Measurements from ENCODE around the gene PRKACA.

Gene PRKACA

DNA sequence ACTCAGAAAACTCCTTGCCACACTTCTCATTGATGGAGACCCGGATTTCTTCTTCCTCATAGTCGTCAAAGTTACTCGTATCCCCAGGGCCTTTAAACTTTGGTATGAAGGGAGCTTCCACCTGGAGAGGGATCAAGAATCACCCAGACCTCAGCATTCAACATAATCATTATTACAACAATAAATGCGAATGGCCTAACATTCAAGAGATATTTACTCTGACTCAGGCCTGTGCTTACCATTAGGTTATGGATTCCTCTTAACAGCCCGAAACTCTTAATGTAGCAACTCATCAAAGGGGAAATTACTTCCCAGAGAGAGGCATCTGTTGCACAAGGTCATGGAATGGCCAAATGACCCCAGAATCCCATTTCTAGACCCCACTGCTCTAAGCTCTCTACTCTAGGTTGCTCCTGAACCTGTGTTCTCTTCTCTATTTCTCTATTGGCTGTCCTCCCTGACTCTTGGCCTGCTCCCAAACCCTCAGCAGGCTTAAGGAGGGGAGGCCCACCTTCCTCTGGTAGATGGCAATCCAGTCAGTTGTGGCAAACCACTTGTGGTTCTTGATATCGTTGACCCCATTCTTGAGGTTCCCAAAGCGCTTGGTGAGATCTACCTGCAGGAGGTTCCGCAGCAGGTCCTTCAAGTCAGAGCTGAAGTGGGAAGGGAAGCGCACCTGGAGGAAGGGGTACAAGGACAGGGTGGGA, 24.3 kb downstream of the PRKACA start:
- POLR2A ChIA-PET, result no interaction called here
- Histone ChIP-seq H3K36me3 (ENCODE audit: control insufficient read depth in 2 of 2, insufficient read depth in 1 of 2, low read length in 2 of 2) (peaks cover 2 to 29% of the 10 kb centered on the region in 2 experiments; a peak in 2 of 3 replicates), H3K4me1 (ENCODE audit: control insufficient read depth, insufficient read depth, low read length) (no peaks in the 10 kb centered on the region), H3K4me3 (ENCODE audit: low read depth, low read length) (no peak overlapping the region), H3K27ac (ENCODE audit: extremely low read depth, low read depth, low read length) (no peak overlapping the region), H3K9me3 (ENCODE audit: control insufficient read depth, insufficient read depth, low read depth, low read length) (no peaks in the 10 kb centered on the region)
- CTCF ChIA-PET, result interaction anchor here (0.6 to 1.8 kb wide), 4 partner anchors 18 to 296 kb away, joined by 3 to 6 read pairs (median 3); no protein-coding TSS in a partner anchor
- TF ChIP-seq ZNF114 (tag by site-specific recombination; IDR thresholded peaks at IDR 0.05) (no peak), SETDB1 (IDR thresholded peaks at IDR 0.05; ENCODE audit: insufficient read length, low read length) (peak; percentile 97), KLF8 (tag by site-specific recombination; IDR thresholded peaks at IDR 0.05) (0 out of 2 replicates have a peak, but pooled peaks have one; percentile 16), ZNF548 (tag by site-specific recombination; IDR thresholded peaks at IDR 0.05) (no peak), TRIM28 (IDR thresholded peaks at IDR 0.05; ENCODE audit: borderline replicate concordance, low read length) (peak; percentile 84; the same call in 1 of the 2 replicates), BCL11B (tag by site-specific recombination; IDR thresholded peaks at IDR 0.05; ENCODE audit: low read depth) (no peak), ZBTB10 (tag by site-specific recombination; IDR thresholded peaks at IDR 0.05) (no peak), ZNF280D (tag by site-specific recombination; IDR thresholded peaks at IDR 0.05) (0 out of 2 replicates have a peak, but pooled peaks have one; percentile 27), ZNF529 (tag by site-specific recombination; IDR thresholded peaks at IDR 0.05; ENCODE audit: insufficient replicate concordance) (no peak), ZNF514 (tag by site-specific recombination; IDR thresholded peaks at IDR 0.05) (no peak), ZNF660 (tag by site-specific recombination; IDR thresholded peaks at IDR 0.05) (no peak)

GRCh38 chr19:14091813-14092462, 25.6 kb downstream of the PRKACA start:
- CTCF ChIA-PET, result interaction anchor here (0.7 to 0.9 kb wide), 3 partner anchors 10 to 38 kb away, joined by 3 read pairs; a partner anchor contains a TSS
- POLR2A ChIA-PET, result interaction anchor here (1.4 kb wide), 1 partner anchor 45 kb away, joined by 3 read pairs; no protein-coding TSS in a partner anchor
- TF ChIP-seq ZNF510 (tag by site-specific recombination; IDR thresholded peaks at IDR 0.05; ENCODE audit: insufficient replicate concordance) (peak; percentile 16), ZBTB11 (tag by site-specific recombination; conservative IDR thresholded peaks at IDR 0.05; ENCODE audit: low read depth) (0 out of 2 replicates have a peak, but pooled peaks have one; percentile 0), ZNF211 (tag by site-specific recombination; IDR thresholded peaks at IDR 0.05; ENCODE audit: low read depth) (no peak), ZNF274 (IDR thresholded peaks at IDR 0.05; ENCODE audit: low read length) (no peak), ZNF274 (tag by site-specific recombination; IDR thresholded peaks at IDR 0.05; ENCODE audit: borderline replicate concordance) (no peak)
- TF ChIP-seq, protein P1, sequence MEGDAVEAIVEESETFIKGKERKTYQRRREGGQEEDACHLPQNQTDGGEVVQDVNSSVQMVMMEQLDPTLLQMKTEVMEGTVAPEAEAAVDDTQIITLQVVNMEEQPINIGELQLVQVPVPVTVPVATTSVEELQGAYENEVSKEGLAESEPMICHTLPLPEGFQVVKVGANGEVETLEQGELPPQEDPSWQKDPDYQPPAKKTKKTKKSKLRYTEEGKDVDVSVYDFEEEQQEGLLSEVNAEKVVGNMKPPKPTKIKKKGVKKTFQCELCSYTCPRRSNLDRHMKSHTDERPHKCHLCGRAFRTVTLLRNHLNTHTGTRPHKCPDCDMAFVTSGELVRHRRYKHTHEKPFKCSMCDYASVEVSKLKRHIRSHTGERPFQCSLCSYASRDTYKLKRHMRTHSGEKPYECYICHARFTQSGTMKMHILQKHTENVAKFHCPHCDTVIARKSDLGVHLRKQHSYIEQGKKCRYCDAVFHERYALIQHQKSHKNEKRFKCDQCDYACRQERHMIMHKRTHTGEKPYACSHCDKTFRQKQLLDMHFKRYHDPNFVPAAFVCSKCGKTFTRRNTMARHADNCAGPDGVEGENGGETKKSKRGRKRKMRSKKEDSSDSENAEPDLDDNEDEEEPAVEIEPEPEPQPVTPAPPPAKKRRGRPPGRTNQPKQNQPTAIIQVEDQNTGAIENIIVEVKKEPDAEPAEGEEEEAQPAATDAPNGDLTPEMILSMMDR (tag by site-specific recombination; IDR thresholded peaks at IDR 0.05), result no peak
- TF ChIP-seq, protein P2, sequence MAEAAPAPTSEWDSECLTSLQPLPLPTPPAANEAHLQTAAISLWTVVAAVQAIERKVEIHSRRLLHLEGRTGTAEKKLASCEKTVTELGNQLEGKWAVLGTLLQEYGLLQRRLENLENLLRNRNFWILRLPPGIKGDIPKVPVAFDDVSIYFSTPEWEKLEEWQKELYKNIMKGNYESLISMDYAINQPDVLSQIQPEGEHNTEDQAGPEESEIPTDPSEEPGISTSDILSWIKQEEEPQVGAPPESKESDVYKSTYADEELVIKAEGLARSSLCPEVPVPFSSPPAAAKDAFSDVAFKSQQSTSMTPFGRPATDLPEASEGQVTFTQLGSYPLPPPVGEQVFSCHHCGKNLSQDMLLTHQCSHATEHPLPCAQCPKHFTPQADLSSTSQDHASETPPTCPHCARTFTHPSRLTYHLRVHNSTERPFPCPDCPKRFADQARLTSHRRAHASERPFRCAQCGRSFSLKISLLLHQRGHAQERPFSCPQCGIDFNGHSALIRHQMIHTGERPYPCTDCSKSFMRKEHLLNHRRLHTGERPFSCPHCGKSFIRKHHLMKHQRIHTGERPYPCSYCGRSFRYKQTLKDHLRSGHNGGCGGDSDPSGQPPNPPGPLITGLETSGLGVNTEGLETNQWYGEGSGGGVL (tag by site-specific recombination; IDR thresholded peaks at IDR 0.05), result peak; percentile 14; the same call in 1 of the 2 replicates

More at GRCh38 chr19:14091813-14092462, 25.6 kb downstream of the PRKACA start:
- Histone ChIP-seq H3K9me3 (ENCODE audit: control insufficient read depth, insufficient read depth, low read depth, low read length) (no peaks in the 10 kb centered on the region), H3K4me1 (ENCODE audit: control insufficient read depth, insufficient read depth, low read length) (no peaks in the 10 kb centered on the region), H3K27ac (ENCODE audit: extremely low read depth, low read depth, low read length) (no peak overlapping the region), H3K36me3 (ENCODE audit: control insufficient read depth in 2 of 2, insufficient read depth in 1 of 2, low read length in 2 of 2) (peaks cover 4 to 21% of the 10 kb centered on the region in 2 experiments; a peak in 2 of 3 replicates), H3K4me3 (ENCODE audit: low read depth, low read length) (peak overlapping the region; percentile 52)

Data from HEK293 (cell line).